ENCODE measurements around the gene USP30. TPM values are rescaled to one million over a fixed set of nuclear protein-coding genes. Genes with fewer than 3 reads are reported as not detected.

Gene USP30
- total RNA-seq, 1 donor from 2014 or later = 12.1 TPM

DNA sequence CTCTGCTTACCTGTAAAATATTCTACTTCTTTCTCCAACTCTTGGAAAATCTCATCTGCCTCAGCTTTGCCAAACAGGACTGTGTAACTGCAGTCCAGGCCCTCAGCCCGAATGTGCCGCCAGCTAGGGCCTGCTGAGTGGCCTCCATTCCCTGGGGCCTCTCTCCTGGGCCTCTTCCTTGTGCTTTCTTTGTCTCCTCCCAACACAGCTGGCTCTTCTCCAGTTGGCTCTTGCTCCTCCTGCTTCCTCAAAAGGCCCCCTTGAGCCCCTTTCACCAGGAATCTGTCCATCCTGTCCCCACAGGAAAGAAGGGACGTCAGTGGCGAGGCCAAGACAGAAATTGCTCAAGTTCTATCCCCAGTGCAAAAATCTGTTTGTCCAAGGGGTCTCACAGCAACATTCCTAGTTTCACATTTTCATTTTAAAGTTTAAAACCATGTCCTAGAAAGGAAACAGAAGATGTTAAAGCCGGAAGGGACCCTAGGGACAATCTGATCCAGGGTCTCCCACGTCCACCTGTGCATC is 40.2 kb downstream of the USP30 start:
- intact Hi-C loops (cut with micrococcal nuclease) = no loop called here
- TF ChIP-seq CTCF (IDR thresholded peaks at IDR 0.05; ENCODE audit: borderline replicate concordance) = no peak
- no peaks in the 10 kb centered on the region for H3K27me3 ChIP-seq (ENCODE audit: low read depth)

DNA sequence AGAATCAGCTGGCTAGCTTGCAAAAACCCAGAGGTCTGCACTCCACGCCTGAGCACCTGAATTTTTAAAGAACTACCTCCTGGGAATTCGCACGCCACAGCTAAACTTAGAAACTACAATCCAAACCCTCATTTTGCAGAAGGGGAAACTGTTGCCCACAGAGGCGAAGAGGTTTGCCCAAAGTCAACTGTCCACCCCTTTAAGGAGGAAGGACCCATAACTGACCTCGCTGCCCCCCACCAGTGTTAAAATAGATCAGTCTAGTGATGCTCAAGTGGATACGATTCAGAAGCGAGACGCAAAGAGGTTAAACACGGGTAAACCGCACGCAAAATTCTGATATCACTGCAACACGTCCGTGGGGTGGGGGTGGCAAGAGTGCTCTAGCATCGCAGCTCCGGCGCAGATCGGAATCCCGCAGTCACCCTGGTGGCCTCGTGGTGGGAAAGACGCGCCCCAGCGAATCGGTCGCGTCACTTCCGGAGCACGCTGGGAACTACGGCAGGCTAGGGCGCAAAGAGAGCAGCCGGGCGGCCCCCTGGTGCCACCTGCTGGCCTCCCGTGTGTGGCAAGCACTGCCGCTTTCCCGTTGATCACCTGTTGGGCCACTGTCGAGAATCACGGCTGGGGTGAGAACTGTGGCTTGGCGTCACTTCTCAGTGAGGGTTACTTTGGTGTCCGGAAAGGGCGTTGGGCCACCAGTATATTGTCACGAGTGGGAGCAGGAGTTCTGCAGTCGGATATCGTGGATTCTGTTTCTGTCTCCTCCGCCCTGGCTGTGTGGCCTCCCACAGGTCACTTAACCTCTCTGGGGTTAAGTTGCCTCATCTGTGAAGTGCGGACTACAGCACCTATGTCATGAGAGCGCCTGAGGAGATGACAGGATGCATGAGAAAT is 40.9 kb downstream of the USP30 start, which contains the start of gene ALKBH2:
ALKBH2 (minus strand) TSS at position 451 of the 897 bp plus-strand sequence. CDS start 686 bp downstream, outside the sequence.
- peak; percentile 93 for DNase-seq
- peaks cover 23% of the 10 kb centered on the region for H3K36me3 ChIP-seq
- TF ChIP-seq CTCF (IDR thresholded peaks at IDR 0.05; ENCODE audit: borderline replicate concordance) = peak; percentile 100
- no peaks in the 10 kb centered on the region for H3K9me3 ChIP-seq (replicated peaks)
- peaks cover 30% of the 10 kb centered on the region for H3K4me1 ChIP-seq
- H3K27ac ChIP-seq (replicated peaks) = peak within 1 kb of the TSS; percentile 78
- peak within 1 kb of the TSS; percentile 73 for H3K4me3 ChIP-seq
- H3K27me3 ChIP-seq (ENCODE audit: low read depth) = no peaks in the 10 kb centered on the region
- intact Hi-C loops (cut with micrococcal nuclease) = no loop called here

More for the DNA sequence above, 40.2 kb downstream of the USP30 start:
- H3K27ac ChIP-seq (replicated peaks) = peak overlapping the region; percentile 78
- H3K4me1 ChIP-seq = peaks cover 32% of the 10 kb centered on the region
- no peaks in the 10 kb centered on the region for H3K9me3 ChIP-seq (replicated peaks)
- no peak for DNase-seq
- H3K4me3 ChIP-seq = peak overlapping the region; percentile 73
- peaks cover 30% of the 10 kb centered on the region for H3K36me3 ChIP-seq

DNA sequence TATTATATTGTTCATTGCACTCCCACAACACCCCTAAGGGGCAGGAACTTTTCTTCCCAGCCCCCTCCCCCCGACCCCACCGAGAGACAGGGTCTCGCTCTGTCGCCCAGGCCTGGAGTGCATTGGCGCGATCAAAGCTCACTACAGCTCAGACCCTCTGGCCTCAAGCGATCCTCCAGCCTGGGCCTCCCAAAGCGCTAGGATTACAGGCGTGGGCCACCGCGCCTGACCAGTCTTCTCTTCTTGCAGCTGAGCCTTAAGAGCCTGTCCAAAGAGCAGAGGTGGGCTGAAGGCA is 44.7 kb downstream of the USP30 start:
- no peaks in the 10 kb centered on the region for H3K27me3 ChIP-seq (ENCODE audit: low read depth)
- no peak overlapping the region for H3K27ac ChIP-seq (replicated peaks)
- H3K4me1 ChIP-seq = peaks cover 52% of the 10 kb centered on the region
- intact Hi-C loops (cut with micrococcal nuclease) = no loop called here
- H3K9me3 ChIP-seq (replicated peaks) = no peaks in the 10 kb centered on the region
- no peak for DNase-seq
- peaks cover 18% of the 10 kb centered on the region for H3K36me3 ChIP-seq
- no peak for TF ChIP-seq CTCF (IDR thresholded peaks at IDR 0.05; ENCODE audit: borderline replicate concordance)
- peak overlapping the region; percentile 76 for H3K4me3 ChIP-seq

GRCh38 chr12:109097435-109098182 is 45.2 kb downstream of the USP30 start, which contains the start of gene UNG:
UNG (plus strand) TSS chr12:109097597; CDS start chr12:109097680, 83 bp downstream.
- peaks cover 47% of the 10 kb centered on the region for H3K4me1 ChIP-seq

More at GRCh38 chr12:109097435-109098182, 45.2 kb downstream of the USP30 start, which contains the start of gene UNG:
- no peaks in the 10 kb centered on the region for H3K27me3 ChIP-seq (ENCODE audit: low read depth)
- no peak for TF ChIP-seq CTCF (IDR thresholded peaks at IDR 0.05; ENCODE audit: borderline replicate concordance)
- H3K27ac ChIP-seq (replicated peaks) = peak within 1 kb of the TSS; percentile 90
- peak within 1 kb of the TSS; percentile 76 for H3K4me3 ChIP-seq
- intact Hi-C loops (cut with micrococcal nuclease) = no loop called here
- H3K9me3 ChIP-seq (replicated peaks) = no peaks in the 10 kb centered on the region
- peak; percentile 98 for DNase-seq
- H3K36me3 ChIP-seq = peaks cover 23% of the 10 kb centered on the region
